GDM1 (cell line): Measurements from ENCODE around the gene CGAS.
"Not testable (repeated sequence)": the region's sequence is repeated elsewhere in the genome, so short reads cannot be mapped to it uniquely, and the experiment has no call there.

ENCODE experiments used
- DNase-seq: peaks from one replicate; lab custom pipeline; 2025; lab: John Stamatoyannopoulos, UW

The CGAS gene

GRCh38 chr6:73395875-73396274 lies 56.2 kb downstream of the CGAS start:
- no peak for DNase-seq

GRCh38 chr6:73394577-73395354 lies 57.3 kb downstream of the CGAS start, which contains the start of gene DDX43:
TSS of gene DDX43 (plus strand) at chr6:73394828. CDS start at chr6:73394906, 78 bp downstream.
- DNase-seq: no peak

- DNase-seq: no peak
Measured at GRCh38 chr6:73393278-73393677, 58.8 kb downstream of the CGAS start.

GRCh38 chr6:73392188-73392587 lies 59.9 kb downstream of the CGAS start:
- DNase-seq: not testable (repeated sequence)

DNA sequence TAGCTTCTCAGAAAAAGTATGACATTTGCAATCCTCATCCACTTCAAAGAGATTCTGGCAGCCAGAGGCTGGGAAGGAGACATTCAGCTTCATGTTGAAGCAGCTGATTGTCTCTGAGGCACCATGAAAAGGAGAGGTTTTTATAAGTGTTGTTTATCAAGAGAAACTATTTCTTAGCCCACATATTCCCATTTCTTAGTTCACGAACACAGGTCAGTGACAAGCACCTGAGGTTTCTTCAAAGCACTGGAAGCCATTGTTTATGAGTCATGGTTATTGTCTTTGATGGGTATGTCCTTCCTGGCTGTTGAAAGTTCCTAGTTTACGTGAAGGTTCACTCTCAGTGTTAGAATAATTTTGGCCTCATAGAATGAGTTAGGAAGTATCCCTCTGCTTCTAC lies 60.4 kb downstream of the CGAS start:
- DNase-seq: no peak

DNA sequence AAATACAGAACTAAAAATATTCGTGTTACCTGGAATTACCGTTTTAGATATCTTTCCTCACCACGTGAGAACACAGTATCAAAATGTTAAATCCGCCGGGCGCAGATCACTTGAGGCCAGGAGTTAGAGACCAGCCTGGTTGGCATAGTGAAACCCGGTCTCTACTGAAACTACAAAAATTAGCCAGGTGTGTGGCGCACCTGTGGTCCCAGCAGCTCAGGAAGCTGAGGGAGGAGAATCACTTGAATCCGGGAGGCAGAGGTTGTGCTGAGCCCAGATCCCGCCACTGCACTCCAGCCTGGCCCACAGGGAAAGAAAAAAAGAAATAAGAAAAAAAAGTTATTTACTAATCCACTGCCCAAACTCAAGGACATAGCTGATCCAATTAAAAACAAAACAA lies 62.2 kb downstream of the CGAS start:
- DNase-seq: no peak

DNA sequence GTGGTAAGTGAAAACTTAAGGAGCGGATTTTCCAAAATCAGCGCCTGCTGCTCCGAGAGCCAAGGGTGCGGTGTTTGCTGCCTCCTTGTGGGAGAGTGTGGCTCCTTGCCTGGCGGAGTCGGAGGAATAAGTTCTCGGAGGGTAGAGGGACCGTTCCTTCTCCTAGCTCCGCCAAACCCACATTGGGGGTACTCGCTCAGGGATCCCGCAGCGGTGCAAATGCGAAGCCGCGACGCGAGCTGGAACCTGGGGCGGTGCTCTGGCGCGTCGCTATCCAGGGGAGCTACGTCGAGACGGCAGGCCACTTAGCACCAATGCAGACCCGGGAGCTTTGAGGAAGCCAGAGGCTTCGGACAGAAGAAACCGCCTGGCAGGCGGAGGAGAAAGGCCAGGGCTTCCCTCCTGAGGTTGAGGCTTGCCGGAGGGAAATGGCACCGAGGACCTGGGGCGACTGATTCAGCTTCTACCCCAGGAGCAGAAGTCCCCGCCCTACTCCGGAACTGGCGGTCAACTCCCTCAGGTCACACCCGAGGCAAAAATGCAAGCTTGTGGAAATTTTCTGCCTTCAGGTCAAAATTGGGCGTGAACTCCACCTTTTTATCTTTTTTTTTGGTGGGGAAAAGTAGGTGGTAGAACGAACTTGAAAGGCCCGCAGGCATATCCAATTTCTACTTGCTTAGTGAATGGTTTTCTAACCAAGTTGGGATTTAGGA lies 63.1 kb downstream of the CGAS start:
- peak; percentile 45 for DNase-seq

- DNase-seq: no peak
Measured at GRCh38 chr6:73388433-73388799, 63.7 kb downstream of the CGAS start.

DNA sequence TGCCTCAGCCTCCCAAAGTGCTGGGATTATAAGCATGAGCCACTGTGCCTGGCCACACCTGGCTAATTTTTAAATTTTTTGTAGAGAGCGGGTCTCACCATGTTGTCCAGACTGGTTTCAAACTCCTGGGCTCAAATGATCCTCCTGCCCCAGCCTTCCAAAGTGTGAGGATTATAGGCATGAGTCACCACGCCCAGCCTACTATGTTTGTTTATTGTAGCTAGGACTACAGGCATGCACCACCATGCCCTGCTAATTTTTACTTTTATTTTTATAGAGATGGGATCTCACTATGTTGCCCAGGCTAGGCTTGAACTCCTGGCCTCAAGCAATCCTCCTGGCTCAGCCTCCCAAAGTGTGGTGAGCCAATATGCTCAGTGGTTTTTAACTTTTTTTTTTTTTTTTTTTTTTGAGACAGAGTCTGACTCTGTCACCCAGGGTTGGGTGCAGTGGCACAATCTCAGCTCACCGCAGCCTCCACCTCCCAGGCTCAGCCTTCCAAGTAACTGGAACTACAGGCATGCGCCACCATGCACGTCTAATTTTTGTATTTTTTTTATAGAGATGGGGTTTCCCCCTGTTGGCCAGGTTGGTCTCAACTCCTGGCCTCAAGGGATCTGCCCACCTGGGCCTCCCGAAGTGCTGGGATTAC lies 69.5 kb downstream of the CGAS start:
- no peak for DNase-seq

DNA sequence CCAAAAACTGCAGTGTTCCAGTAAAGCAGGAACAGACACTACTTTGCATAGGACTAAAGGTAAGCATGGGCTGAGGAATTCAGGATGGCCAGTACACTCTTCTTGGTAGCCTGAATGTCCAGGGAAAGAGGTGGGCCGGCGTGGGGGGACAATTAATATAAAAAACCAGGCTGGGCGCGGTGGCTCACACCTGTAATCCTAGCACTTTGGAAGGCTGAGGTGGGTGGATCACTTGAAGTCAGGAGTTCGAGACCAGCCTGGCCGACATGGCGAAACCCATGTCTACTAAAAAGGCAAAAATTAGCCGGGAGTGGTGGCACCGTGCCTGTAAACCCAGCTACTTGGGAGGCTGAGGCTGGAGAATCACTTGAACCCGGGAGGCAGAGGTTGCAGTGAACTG lies 70.6 kb downstream of the CGAS start:
- not testable (repeated sequence) for DNase-seq

- no peak for DNase-seq
Measured at GRCh38 chr6:73377225-73377624, 74.9 kb downstream of the CGAS start.

DNA sequence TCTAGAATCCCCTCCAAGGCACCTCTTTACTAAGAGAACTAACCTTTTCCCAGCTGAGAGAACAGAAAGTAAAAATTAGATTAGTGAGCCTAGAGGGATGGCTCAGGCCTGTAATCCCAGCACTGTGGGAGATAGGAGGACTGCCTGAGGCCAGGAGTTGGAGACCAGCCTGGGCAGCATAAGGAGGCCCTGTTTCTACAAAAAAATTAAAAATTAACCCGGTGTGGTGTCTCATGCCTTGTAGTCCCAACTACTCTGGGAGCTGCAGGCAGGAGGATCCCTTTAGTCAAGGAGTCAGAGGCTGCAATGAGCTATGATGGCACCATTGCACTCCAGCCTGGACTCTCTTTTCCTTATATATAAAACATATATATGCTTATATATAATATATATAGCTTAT lies 76.9 kb downstream of the CGAS start:
- DNase-seq: no peak
